ENCODE data around the gene CACHD1. TPM values are rescaled to one million over a fixed set of nuclear protein-coding genes. Genes with fewer than 3 reads are reported as not detected.

Gene CACHD1
- total RNA-seq, 1 donor from 2014 or later, result 12.1 TPM

- DNase-seq (ENCODE audit: low read depth), result no peak
- Histone ChIP-seq H3K27me3 (ENCODE audit: control insufficient read depth, insufficient read depth, low read length) (no peaks in the 10 kb centered on the region), H3K36me3 (ENCODE audit: control insufficient read depth, insufficient read depth, low read length) (no peaks in the 10 kb centered on the region), H3K4me3 (ENCODE audit: low read depth, low read length) (no peak overlapping the region)
- TF ChIP-seq CTCF (IDR thresholded peaks at IDR 0.05; ENCODE audit: insufficient read depth, low read length, poor library complexity, severe bottlenecking), result no peak
These were observed 79.7 kb downstream of the CACHD1 start for GRCh38 chr1:64549464-64550239.

- Histone ChIP-seq H3K36me3 (ENCODE audit: control insufficient read depth, insufficient read depth, low read length) (no peaks in the 10 kb centered on the region), H3K4me3 (ENCODE audit: low read depth, low read length) (no peak overlapping the region), H3K27me3 (ENCODE audit: control insufficient read depth, insufficient read depth, low read length) (no peaks in the 10 kb centered on the region)
- no peak for DNase-seq (ENCODE audit: low read depth)
- TF ChIP-seq CTCF (IDR thresholded peaks at IDR 0.05; ENCODE audit: insufficient read depth, low read length, poor library complexity, severe bottlenecking), result no peak
These were observed 80.6 kb downstream of the CACHD1 start for GRCh38 chr1:64550510-64550909.

GRCh38 chr1:64550946-64551605 lies 81.1 kb downstream of the CACHD1 start:
- no peak overlapping the region for H3K4me3 ChIP-seq (ENCODE audit: low read depth, low read length)
- no peaks in the 10 kb centered on the region for H3K36me3 ChIP-seq (ENCODE audit: control insufficient read depth, insufficient read depth, low read length)
- H3K27me3 ChIP-seq (ENCODE audit: control insufficient read depth, insufficient read depth, low read length), result no peaks in the 10 kb centered on the region
- no peak for DNase-seq (ENCODE audit: low read depth)
- TF ChIP-seq CTCF (IDR thresholded peaks at IDR 0.05; ENCODE audit: insufficient read depth, low read length, poor library complexity, severe bottlenecking), result no peak

GRCh38 chr1:64553285-64553684 lies 83.4 kb downstream of the CACHD1 start:
- TF ChIP-seq CTCF (IDR thresholded peaks at IDR 0.05; ENCODE audit: insufficient read depth, low read length, poor library complexity, severe bottlenecking), result no peak
- H3K36me3 ChIP-seq (ENCODE audit: control insufficient read depth, insufficient read depth, low read length), result no peaks in the 10 kb centered on the region
- no peak overlapping the region for H3K4me3 ChIP-seq (ENCODE audit: low read depth, low read length)
- DNase-seq (ENCODE audit: low read depth), result no peak
- H3K27me3 ChIP-seq (ENCODE audit: control insufficient read depth, insufficient read depth, low read length), result no peaks in the 10 kb centered on the region

GRCh38 chr1:64555947-64556346 lies 86.0 kb downstream of the CACHD1 start:
- H3K27me3 ChIP-seq (ENCODE audit: control insufficient read depth, insufficient read depth, low read length), result no peaks in the 10 kb centered on the region
- TF ChIP-seq CTCF (IDR thresholded peaks at IDR 0.05; ENCODE audit: insufficient read depth, low read length, poor library complexity, severe bottlenecking), result no peak
- H3K36me3 ChIP-seq (ENCODE audit: control insufficient read depth, insufficient read depth, low read length), result no peaks in the 10 kb centered on the region
- DNase-seq (ENCODE audit: low read depth), result no peak
- H3K4me3 ChIP-seq (ENCODE audit: low read depth, low read length), result no peak overlapping the region

All from kidney epithelial cell (primary cell).